ENCODE results near the gene PEX5.
A peak's percentile ranks its signal among the peaks of the same experiment; 100 is the strongest.
"Not testable (repeated sequence)": the region's sequence is repeated elsewhere in the genome, so short reads cannot be mapped to it uniquely, and the experiment has no call there.

The PEX5 gene

GRCh38 chr12:7178481-7178880, 11.0 kb upstream of the PEX5 start:
- no peak for DNase-seq

DNA sequence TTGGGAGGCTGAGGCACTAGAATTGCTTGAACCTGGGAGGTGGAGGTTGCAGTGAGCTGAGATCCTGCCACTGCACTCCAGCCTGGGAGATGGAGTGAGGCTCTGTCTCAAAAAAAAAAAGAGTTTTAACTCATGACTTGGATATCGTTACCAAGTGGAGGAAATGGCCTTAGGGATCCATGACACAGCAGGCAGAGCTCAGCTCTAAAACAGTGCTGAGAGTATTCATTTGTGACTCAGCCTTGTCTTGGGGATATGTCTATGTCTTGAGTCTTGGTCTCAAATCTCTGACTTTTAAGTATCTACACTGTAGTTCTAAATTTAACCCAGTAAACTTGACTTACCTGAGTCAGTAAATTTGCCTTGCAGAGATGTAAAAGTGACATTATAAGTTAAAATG, 8.8 kb upstream of the PEX5 start:
- no peak for TF ChIP-seq POLR2A (IDR thresholded peaks at IDR 0.05; ENCODE audit: low read length)
- TF ChIP-seq GATA1 (IDR thresholded peaks at IDR 0.05; ENCODE audit: low read depth, low read length): no peak
- DNase-seq: no peak

More at GRCh38 chr12:7178481-7178880, 11.0 kb upstream of the PEX5 start:
- TF ChIP-seq GATA1 (IDR thresholded peaks at IDR 0.05; ENCODE audit: low read depth, low read length) (no peak), POLR2A (IDR thresholded peaks at IDR 0.05; ENCODE audit: low read length) (no peak)

DNA sequence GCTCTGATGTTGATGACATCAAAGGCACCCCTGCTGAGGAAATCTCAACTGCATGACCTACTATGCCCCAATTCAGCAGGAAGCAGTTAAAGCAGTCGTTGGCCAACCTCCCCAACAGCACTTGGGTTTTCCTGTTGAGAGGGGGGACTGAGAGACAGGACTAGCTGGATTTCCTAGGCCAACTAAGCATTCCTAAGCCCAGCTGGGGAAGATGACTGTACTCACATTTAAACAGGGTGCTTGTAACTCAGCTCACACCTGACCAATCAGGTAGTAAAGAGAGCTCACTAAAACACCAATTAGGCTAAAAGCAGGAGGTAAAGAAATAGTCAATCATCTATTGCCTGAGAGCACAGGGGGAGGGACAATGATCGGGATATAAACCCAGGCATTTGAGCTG, 3.4 kb upstream of the PEX5 start:
- DNase-seq: not testable (repeated sequence)

DNA sequence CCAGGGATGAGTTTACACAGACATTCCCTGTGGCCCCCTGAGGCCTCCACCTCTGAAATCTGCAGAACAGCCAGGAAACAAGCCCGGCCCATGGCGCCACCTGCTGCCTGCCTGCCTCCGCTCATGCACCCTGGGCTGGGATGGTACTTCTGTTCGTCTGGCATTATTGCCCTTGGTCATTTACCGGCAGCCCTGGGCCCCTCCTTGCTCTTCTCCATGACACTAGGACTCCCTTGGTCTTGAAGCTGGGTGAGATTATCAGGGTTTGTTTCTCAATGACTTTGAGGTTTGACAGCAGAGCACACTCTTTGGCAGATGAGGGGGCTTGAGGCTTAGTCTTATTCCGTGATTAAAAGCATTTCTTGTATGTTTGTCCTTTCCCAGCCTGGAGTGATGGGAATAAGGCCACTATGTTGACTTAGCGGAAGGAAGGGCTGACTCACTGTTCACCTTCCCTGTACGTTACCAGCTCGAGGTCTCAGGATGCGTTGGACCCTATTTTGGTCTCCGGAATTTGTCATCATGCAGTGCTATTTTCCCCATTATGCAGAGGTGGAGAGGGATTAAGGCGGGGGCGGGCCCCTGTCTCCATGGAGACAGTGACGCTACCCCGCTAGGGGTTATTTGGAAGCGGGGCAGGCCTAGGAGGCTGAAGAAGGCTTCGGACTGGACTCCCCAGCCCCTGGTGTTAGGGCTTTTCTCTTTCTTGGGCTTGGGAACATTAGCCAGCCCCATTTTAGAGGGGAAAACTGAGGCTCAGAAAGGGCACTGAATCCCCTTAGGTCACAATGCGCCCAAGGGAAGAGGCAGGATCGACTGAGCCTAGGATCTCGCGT, 706 bp upstream of the PEX5 start:
- TF ChIP-seq GATA1 (IDR thresholded peaks at IDR 0.05; ENCODE audit: low read depth, low read length) (no peak), POLR2A (IDR thresholded peaks at IDR 0.05; ENCODE audit: low read length) (no peak)
- peak; percentile 76 to 77 for DNase-seq

GRCh38 chr12:7190268-7191055, 976 bp downstream of the PEX5 start:
- DNase-seq: peak in 1 of 2 experiments; percentile 35
- TF ChIP-seq GATA1 (IDR thresholded peaks at IDR 0.05; ENCODE audit: low read depth, low read length): no peak
- TF ChIP-seq POLR2A (IDR thresholded peaks at IDR 0.05; ENCODE audit: low read length): no peak

- DNase-seq: no peak
- TF ChIP-seq GATA1 (IDR thresholded peaks at IDR 0.05; ENCODE audit: low read depth, low read length) (no peak), POLR2A (IDR thresholded peaks at IDR 0.05; ENCODE audit: low read length) (no peak)
Observed at GRCh38 chr12:7193674-7194073, 4.2 kb downstream of the PEX5 start.

DNA sequence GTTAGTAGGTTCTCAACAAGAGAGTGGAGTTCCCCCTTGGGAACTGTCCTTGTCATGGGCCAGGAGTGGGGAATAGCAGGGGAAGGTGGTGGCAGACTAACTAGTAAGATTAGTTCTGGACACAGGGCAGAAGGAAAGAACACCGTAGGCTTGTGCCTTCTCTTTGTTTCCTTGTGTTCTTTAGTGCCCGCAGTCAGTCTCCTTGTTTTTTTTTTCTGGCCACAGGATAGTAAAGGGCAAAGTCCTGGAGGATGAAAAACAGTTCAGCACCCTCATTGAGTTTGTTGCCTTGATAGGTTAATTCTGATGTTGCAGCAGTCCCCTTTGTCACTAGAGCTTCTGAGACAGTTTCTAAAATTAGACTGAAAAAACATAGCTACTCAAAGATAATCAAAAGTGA, 8.4 kb downstream of the PEX5 start:
- no peak for DNase-seq
- no peak for TF ChIP-seq GATA1 (IDR thresholded peaks at IDR 0.05; ENCODE audit: low read depth, low read length)

- no peak for DNase-seq
- no peak for TF ChIP-seq GATA1 (IDR thresholded peaks at IDR 0.05; ENCODE audit: low read depth, low read length)
- TF ChIP-seq POLR2A (IDR thresholded peaks at IDR 0.05; ENCODE audit: low read length): no peak
Observed at GRCh38 chr12:7203109-7203508, 13.6 kb downstream of the PEX5 start.

GRCh38 chr12:7205091-7205490, 15.6 kb downstream of the PEX5 start:
- no peak for TF ChIP-seq GATA1 (IDR thresholded peaks at IDR 0.05; ENCODE audit: low read depth, low read length)
- no peak for TF ChIP-seq POLR2A (IDR thresholded peaks at IDR 0.05; ENCODE audit: low read length)
- no peak for DNase-seq

GRCh38 chr12:7206691-7207090, 17.2 kb downstream of the PEX5 start:
- TF ChIP-seq POLR2A (IDR thresholded peaks at IDR 0.05; ENCODE audit: low read length): no peak
- TF ChIP-seq GATA1 (IDR thresholded peaks at IDR 0.05; ENCODE audit: low read depth, low read length): no peak
- DNase-seq: no peak

DNA sequence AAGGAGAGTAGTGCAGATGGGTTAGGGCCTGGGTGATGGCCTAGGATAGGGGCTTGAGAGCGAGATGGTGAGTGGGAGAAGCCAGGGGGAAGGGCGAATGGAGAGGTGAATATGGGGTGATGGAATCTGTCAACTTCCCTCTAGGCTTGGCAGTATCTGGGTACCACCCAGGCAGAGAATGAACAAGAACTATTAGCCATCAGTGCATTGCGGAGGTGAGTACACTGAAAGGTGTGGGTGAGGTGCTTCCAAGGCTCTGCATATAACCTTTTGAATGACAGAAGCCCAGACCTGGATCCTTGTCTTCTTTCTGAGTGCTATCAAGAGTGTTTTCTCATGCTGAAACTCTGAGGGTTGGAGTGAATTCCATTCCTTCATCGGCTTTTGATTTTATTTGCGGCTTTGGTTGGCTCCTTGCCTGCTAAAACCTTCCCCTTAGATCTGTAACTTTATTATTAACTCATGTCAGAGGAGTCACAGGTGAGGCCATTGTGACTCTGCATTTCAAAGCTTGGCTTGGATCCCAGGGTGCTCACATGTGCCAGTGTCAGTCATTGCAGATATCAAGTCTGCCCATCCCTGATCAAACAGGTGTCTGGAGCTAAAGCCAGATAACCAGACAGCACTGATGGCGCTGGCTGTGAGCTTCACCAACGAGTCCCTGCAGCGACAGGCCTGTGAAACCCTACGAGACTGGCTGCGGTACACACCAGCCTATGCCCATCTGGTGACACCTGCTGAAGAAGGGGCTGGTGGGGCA, 18.6 kb downstream of the PEX5 start:
- TF ChIP-seq GATA1 (IDR thresholded peaks at IDR 0.05; ENCODE audit: low read depth, low read length) (no peak), POLR2A (IDR thresholded peaks at IDR 0.05; ENCODE audit: low read length) (no peak)

DNA sequence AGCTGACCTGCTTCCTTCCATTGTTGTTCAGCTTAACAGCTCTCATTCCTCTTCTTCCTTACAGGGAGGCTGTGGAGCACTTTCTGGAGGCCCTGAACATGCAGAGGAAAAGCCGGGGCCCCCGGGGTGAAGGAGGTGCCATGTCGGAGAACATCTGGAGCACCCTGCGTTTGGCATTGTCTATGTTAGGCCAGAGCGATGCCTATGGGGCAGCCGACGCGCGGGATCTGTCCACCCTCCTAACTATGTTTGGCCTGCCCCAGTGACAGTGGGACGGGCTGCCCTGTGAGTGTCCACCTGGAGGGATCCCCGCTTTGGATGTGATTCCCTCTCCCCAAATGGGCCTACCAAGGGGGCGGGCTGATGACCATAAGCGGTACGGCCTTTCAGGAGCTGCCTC, 20.5 kb downstream of the PEX5 start:
- DNase-seq: no peak
- TF ChIP-seq GATA1 (IDR thresholded peaks at IDR 0.05; ENCODE audit: low read depth, low read length) (no peak), POLR2A (IDR thresholded peaks at IDR 0.05; ENCODE audit: low read length) (no peak)

More for the DNA sequence above, 18.6 kb downstream of the PEX5 start:
- peak; percentile 87 to 95 for DNase-seq

DNA sequence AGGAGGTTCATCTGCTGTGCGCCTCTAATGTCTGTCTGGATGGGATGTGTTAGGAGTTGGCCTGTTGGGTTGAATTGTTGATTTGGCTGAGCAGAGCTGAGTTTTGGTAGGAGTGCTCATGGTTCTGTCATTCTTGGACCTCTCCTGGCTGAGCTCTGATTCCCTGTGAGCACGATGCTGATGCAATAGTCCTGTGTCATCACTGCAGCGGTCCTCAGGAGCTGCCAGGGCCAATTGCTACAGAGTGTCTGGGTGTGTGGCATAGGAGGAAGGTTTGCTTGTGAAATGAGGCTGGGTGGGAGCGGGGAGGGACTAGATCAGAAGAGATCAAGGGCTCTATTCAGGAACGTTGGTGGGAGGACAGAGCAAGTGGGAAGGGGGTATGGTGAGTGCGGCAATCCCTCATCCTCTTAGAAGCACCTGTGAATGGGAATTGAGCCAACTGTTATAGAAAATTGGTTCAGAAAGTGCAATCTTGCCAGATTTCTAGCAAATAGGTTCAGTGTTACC, 21.2 kb downstream of the PEX5 start:
- peak; percentile 15 to 69 for DNase-seq
- TF ChIP-seq POLR2A (IDR thresholded peaks at IDR 0.05; ENCODE audit: low read length) (no peak), GATA1 (IDR thresholded peaks at IDR 0.05; ENCODE audit: low read depth, low read length) (no peak)

- DNase-seq: no peak
- no peak for TF ChIP-seq GATA1 (IDR thresholded peaks at IDR 0.05; ENCODE audit: low read depth, low read length)
- no peak for TF ChIP-seq POLR2A (IDR thresholded peaks at IDR 0.05; ENCODE audit: low read length)
Observed at GRCh38 chr12:7212678-7213077, 23.2 kb downstream of the PEX5 start.

DNA sequence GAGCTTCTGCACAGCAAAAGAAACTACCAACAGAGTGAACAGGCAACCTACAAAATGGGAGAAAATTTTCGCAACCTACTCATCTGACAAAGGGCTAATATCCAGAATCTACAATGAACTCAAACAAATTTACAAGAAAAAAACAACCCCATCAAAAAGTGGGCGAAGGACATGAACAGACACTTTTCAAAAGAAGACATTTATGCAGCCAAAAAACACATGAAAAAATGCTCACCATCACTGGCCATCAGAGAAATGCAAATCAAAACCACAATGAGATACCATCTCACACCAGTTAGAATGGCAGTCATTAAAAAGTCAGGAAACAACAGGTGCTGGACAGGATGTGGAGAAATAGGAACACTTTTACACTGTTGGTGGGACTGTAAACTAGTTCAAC, 24.3 kb downstream of the PEX5 start:
- not testable (repeated sequence) for DNase-seq

All from erythroblast (primary cell).